CD4-positive, alpha-beta T cell treated with Interleukin-6 at 100 ng/mL for 8 hours (primary cell): ENCODE measurements around the gene IFIH1.

Source experiments
- DNase-seq: peaks from one replicate; pipeline ENCODE4 v3.0.0-alpha.2; 2020; ENCODE audit warnings: mixed read lengths, low spot score

Gene IFIH1

DNA sequence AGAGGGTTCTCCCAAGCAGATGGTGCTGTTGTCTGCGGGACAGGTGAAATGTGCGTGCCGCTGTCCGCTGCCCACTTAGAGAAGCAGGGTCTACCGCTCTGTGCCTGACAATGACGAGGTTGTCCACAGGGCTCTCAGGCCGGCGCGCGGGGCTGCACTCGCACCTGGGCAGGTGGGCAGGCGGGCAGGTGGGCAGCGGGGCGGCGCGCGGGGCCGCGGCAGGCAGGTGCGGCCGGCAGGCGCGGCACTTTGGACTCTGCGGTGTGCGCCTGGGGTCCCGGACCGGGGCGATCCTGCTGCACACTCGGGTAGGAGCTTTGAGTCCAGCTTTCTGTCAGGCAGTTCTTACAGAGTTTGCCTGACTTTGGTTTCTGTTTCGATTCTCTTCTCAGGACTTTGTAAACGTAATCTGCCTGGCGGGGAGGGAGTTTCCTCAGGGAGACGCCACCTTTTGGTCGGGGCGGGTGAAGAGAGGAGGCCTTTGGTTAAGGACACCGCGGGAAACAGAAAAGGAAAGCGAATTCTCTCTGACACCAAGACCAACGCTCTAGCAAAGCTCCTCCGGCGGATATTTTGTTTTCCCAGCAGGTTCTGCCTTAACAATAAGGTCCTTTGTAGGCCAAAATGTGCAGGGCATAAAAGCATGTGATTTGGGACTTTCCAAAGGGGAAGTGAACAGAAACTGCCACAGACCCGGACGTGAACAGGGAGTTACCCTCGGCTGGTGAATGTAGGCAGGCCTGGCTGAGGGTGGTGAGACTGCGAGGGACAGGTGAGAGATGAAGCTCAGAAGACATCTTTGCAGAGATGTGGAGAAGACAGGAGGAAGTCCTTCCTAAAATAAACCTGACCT lies at the start of gene IFIH1:
Gene IFIH1, minus strand, starts transcription at position 357 of the 853 bp plus-strand sequence. CDS start 377 bp downstream, outside the sequence.
- DNase-seq = peak; percentile 72

DNA sequence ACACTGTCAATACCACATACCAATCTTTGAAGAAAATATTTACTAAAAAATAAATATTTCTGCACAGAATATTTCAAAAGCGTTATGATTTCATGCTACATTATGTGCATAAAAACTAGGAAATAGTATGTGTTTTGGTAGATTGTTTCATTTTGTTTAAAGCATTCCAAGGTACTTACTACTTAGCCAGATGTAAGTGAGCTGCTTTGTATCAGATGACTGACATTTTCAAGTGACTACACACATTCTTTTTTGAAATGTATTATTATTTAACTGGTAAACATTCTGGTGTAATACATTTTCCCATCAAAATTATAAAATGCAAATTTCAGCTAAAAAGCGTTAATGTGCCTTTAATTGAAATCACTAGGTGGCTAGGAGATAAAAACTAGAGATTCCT lies 46.9 kb upstream of the IFIH1 start:
- no peak for DNase-seq

DNA sequence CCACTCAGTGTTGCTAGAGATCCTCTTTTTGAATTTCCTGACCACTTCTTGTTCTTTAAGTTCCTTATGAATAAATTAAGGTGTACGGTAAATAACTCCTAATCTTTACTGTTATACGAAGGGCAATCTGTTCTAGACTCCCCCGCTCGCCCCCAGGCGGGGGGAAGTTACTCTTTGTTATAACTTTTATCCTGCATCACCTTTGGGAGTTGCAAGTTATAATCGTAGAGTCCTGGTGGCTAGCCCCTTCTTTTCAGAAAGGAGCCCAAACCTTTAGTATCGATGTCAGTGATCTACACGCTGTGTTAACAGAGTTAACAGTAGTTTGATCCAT lies 26.1 kb upstream of the IFIH1 start:
- DNase-seq = no peak

DNA sequence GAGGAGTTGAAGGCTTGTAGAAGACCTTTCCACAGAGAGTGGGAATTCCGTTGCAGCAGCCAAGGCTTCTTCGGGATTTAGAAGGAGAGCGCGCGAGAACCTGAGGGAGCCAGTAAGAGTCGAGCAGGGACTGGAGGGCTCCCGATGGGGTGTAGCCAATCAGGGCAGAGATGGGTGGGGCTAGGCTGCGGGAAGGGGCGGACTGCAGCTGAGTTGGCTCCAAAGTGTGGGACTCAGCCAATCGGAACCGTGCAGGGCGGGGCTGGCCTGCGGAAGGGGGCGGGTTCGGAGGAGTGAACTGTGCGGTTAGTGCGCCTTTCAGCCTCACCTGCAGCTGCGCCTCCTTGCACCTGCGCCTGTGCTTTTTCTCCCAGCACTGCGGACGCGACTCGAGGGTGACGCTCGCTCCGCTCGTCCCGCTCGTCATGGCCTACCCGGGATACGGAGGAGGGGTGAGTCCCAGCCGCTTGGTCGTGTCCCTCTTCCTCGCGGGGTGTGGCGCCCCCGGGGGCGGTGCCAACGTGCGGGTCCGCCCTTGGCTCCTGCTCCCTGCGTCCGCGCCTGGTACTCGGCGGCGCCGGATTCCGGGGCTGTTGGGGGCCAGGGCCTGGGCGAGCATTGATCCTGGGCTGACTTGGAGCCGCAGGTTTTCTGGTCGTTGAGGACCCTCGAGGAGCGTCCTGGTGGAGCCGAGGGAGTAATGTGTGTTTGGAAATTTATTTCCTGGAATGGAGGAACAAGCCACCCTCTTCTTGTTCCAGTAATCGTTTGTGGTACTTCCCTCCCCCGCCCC lies 25.5 kb upstream of the IFIH1 start, which contains the start of gene GCA:
Gene GCA, plus strand, starts transcription at position 309 of the 793 bp plus-strand sequence. Its CDS starts 117 bp downstream, at position 426.
- DNase-seq = peak; percentile 97

DNA sequence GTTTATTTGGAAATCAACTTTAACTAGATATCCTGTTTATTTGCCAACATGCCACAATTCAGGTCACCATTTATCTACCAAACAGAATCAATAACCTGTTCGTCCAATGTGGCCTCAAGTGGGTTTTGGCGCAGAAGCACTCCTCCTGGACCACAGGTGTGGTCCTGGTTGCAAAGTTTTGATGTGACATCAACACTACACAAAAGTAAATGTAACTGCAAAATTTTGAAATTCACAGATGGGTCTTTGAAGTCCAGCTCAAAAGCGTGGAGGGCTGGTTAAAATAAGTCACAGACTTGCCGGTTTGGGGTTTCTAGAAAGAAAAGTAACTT lies 25.0 kb upstream of the IFIH1 start:
- no peak for DNase-seq

DNA sequence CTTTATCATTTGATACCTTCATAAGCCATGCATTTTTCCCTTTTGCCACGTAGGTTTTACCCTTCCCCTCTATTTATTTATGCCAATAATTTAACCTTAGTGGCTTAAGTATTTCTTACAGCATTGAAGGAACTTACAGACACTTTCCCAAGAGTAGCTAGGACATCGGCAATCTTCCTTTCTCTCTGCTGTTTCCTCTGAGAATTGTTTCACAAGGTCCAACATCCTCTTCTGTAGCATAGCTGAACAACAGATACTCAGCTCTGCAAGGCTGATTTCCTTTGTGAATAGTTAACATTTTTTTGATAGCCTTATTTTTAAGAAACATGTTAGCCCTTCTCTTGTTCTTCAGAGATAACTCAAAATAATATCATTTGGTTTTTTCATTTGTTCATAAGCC lies 24.4 kb upstream of the IFIH1 start:
- DNase-seq = no peak

DNA sequence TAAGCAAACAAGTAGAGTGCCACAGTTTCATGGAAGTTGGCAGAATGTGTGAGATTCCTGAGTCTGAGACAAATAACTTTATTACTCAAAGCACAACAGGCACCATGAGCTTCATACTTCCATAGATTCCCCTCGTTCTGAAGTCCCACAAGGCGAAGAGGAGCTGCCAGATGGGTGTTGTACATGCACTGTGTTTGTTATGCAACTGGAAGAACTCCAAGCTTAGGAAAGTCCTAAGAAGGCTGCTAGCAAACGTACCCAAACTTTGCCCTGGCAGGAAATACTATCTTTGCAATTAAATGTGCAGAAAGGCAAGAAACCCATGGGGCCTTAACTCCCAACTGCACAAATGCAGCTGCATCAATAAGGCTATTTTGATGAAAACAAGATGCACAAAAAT lies 23.8 kb upstream of the IFIH1 start:
- DNase-seq = no peak

DNA sequence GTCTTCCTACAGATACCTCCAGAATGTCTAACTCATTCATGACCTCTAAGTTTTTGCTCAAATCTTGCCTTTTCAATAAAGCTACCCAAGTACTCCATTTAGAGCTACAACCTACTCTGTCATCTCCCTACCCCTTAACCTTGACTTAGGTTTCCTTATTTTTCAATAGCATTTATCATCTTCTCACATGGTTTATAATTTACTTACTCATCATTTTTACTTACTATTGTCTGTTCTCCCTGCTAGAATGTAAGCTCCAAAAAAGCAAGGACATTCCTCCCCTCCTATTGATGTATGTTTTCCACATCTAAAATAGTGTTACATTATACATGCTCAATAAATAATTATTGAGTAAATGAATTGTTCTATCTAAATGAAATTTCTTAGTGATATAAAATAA lies 22.3 kb upstream of the IFIH1 start:
- no peak for DNase-seq

DNA sequence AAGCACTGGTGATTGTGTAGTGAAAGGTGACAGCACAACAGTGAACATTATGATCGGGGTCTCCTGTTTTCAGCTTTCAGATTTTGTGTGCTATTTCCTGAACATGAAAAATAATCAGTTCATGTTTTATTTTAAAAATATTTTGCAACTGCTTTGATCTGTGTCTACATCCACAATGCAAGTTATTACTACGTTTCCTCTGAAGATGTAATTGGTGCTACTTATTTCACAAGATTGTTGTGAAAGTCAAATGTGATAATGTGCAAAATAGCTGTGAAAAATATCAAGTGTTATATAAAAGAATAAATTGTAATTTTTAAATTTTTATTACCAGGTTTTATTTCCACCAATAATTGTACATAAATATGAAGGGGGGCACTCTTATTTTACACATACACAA lies 19.4 kb upstream of the IFIH1 start:
- no peak for DNase-seq

DNA sequence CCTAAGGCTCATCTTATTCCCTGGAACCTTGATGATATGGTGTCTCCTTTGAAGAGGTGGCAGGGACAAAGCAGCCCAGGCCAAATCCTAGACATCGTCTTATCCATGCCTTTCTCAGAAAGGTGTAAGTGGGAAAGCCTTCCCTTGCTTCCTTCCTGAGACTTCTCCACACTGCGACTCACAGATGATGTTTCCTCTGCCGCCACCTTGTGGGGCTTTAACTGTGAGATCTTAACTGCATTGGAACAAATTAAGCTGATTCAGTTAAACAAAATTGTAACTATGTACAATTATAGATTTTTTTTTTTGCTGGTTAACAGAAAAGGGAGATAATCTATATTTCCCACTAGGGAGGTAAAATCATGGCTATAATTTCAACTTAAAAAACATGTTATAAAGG lies 15.5 kb upstream of the IFIH1 start:
- DNase-seq = peak; percentile 28

DNA sequence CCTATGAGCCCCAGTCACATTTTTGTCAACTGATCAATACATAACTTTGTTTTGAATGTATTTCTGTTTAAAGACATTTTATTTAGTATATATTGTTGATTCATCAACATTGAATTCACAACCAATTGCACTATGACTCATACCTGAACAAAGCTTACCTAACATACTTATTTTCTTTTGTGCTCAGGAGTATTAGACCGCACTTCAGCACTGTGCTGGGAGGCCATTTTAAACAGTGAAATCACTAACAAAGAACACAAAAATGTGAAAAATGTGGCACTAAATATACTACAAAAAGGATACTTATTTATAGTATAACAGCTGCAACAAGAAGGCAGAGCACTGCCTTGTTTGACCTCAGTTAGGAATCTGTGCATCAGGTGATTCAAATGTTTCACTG lies 12.4 kb upstream of the IFIH1 start:
- DNase-seq = no peak

DNA sequence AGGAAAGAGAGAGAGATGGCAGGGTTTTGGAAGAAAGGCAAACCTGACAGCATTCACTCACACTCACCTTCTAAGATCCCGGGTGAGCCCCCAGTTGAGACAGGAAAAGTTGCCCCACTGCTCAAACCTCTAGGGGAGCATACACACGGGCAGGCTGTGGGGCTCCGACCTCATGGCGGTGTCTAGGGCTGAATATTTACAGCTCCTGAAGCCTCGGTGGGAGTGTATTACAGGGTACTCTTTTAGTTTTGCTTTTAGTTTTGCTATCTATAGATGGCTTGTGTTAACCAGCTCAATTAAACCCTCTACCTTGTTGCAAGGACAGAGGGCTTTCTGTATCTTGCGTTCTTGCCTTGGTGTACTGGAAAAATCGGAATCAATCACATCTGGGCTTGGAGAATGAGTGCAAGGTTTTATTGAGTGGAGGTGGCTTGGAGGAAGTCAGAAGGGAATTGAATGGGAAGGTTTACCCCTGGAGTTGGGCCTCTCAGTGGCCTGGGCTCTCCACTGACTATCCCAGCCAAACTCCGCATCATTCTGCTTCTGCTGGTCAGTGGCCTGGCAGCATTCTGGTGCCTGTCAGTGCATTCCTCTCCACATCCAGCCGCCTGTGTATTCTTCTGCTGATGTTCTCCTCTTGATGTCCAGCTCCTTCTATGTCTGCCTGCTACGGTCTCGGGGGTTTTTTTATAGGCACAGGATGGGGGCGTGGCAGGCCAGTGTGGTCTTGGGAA lies 10.1 kb upstream of the IFIH1 start:
- no peak for DNase-seq

DNA sequence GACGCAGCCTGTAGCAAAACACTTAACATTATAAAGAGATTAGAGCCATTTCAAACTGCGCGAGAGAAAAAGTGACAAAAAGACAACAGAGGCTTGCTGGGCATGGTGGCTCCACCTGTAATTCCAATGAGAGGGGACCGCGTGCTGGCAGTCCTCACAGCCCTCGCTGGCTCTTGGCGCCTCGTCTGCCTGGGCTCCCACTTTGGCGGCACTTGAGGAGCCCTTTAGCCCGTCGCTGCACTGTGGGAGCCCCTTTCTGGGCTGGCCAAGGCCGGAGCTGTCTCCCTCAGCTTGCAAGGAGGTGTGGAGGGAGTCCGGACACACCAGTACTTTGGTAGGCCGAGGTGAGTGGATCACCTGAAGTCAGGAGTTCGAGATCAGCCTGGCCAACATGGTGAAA lies 9.3 kb upstream of the IFIH1 start:
- DNase-seq = no peak

DNA sequence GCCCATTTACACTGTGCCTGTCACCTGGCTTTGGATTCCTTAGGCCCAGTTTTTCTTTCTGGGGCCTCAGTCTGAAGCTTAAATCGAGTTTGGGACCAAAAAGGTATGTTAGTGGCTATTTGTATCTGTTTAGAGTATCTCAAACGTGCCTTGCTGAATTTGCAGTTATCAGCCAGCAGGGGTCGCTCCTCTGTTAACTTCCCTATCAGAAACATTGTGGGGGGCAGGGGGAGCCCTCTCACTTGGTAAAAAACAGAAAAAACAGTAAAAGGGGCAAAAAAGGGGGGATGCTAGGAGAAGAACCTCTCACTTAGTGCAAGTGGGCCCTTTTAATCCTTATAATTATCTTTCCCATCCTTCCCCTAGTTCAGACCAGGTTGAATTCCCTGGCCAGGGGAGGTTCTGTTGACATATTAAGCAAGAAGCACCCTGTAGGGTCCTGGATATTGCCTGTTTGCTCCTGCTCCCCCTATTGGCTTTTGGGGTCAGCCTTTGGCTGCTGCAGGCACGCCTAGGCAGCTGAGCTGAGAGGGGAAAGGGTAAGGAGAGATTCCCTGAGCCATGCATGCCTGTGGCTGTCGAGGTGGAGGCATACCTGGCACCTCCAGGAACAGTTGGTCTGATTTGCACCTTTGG lies 8.8 kb upstream of the IFIH1 start:
- no peak for DNase-seq

DNA sequence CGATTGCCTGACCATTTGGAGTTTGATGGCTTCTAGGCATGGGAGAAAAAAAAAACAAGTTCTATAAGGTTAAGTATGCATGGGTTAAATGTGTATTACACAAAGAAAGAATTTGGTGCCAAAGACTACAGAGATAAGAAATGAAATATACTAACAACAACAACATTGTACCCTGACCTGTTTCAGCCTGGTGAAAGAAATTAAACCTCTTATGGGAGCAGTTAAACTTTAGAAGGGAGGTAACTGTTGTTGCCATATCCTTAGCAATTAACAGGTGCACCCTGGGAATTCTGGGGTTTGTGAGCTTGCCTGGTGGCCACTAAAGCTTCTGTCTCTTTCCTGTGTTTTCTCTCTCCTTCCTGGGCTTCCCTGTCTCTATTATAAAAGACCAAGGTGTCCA lies 6.5 kb upstream of the IFIH1 start:
- DNase-seq = no peak

DNA sequence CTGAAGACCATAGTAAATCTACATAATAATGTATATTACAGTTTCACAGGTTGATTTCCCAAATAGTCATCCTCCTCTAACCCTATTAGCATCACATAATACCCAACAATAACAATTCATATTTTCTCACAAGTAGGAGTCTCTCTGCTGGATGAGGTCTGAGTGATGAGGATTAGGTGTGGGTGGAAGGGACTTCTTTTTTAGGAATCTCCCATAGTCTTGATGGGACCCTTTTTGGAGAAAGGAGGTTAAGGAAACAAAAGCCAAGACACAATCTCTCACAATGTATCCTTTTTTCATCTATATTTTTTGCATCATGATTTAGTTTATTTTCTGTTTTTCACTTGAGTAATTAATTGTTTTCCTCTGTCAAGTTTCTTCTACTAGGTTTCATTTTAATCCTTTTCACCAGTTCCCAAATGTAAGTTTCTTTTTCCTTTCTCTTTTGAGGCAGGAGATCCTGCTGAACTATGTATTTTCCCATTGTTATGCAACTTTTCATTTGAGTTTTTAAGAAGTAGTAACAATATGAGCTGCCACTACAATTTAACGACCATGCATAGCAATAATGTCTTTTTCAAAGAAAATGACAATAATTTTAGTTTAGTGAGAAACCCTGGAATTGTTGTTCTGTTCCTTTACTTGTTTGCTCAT lies 2.5 kb upstream of the IFIH1 start:
- no peak for DNase-seq

DNA sequence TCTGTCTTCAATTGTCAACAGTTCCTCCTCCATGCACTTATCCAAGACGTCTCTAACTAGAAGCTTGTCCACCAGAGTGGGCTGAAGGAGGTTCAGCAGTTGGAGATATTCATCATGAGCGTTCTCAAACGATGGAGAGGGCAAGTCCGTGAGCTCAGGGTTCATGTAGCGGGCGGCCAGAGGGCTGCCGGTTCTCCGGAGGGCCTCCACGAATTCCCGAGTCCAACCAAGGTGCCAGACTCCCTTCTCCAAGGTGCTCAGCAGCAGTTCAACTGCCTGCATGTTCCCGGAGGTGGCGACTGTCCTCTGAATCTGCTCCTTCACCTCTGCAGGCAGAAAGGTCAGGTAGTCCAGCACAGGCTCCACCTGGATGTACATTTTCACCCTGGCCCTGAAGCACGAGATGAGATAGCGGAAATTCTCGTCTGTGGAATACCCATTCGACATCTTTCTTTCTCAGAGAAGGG lies 590 bp downstream of the IFIH1 start:
- DNase-seq = peak; percentile 4

DNA sequence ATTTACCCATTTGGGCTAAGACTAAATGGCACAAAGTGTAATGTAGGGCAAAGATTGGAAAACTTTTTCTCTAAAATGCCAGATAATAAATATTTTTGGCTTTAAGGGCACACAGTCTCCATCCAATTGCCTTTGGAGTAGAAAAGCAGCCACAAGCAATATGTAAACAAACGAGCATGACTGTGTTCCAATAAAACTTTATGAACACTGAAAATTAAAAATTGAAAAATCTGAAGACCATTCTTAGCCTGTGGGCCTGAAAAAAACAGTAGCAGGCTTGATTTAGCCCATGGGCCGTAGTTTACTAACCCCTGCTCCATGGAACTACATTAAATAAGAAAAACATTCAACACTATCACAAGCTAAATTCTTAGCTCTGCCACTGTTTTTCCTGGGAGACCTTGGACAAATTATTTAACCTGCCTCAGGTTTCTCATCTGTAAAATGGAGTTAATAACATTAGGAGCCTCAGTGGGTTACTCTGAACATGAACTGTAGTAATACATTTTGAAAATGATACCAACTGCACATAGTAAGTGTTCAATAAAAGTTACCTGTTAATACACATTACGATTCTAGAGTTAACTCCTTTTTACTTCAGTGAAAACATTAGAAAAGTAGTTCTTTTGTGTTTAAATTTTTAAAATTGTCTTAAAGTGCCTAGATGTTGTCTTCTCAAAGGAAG lies 1.3 kb downstream of the IFIH1 start:
- DNase-seq = no peak

DNA sequence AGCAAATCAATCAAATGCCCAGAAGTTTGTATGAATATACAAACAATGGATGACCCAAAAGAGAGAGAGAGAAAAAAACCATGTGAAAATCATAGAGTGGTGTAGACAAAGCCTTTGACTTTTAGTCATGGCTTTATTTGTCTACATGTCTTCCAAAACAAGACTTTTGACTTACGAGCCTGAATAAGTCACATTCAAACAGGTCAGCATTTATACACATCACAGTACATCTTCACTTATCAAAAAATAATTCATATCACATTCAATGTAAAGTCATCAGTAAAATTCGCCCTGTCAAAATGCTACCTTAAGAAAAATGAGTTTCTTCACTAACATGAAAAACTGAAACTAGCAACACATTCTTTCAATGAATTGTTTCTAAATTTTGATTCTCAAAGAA lies 1.9 kb downstream of the IFIH1 start:
- no peak for DNase-seq

DNA sequence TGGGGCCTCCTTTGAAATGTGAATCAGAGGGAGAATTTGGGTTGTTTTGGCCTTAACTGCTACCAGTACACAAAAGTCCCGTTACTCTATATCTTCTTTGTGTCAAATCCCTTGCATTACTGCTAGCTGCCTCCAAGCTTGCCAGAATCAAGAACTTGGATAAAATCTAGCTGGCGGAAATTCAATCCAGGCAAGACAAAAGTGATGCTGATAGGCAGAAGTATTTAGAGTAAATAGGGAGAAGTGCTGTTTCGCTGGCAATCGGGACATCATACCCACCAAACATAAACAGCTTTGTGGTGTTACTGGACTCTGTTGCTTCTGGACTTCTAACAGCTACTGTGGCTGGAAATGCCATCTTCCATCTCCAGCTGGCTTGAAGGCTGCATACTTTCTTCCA lies 2.5 kb downstream of the IFIH1 start:
- DNase-seq = no peak

DNA sequence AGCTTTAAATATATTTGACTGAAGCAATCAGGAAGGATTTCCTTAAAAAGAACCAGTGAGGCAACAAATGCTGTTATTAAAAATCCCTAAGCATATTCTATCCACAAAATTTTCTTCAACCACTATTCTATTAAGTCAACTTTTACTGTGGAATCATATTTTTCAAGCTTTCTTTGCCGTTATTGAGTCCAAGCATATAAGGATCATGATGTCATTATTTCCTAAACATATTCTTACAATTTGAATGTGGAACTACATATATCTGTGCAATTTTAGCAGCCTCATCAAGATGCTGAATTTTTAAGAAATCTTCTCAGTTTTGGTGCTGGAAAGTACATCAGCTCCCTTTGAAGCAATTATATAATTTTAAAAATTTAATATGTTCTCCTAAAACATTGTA lies 5.6 kb downstream of the IFIH1 start:
- no peak for DNase-seq
